Measurements from ENCODE around the gene TSC22D2. TPM values are rescaled to one million over a fixed set of nuclear protein-coding genes. Genes with fewer than 3 reads are reported as not detected.

The TSC22D2 gene
- total and polyA plus RNA-seq, 2 of the 4 experiments (the other 2 are of a cell fraction) = 12.2 to 20.5 TPM

DNA sequence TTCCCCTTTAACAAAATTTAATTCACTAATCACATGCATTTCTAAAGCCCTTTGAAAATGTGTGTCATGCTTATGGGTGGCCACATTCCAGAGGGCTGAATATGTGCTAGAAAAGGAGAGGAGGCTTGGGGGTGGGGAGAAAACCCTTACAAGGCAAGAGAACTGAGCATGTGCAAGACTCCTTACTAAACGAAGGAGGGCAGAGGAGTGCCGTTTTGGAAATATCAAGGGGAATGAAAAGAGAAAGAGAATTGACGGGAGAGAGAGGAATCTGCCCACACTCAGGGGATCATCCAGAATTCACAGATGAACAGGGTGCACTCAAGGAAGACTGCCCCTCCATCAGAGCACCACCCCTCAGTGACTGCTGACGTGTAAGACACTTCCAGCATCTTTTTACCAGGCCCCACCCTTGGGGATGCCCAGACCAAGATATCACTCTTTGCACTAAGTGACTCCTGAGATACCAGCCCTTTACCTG, 37.9 kb upstream of the TSC22D2 start:
- H3K9ac ChIP-seq (ENCODE audit: low read depth, low read length) = peak overlapping the region; percentile 72
- peaks cover 5 to 14% of the 10 kb centered on the region in 2 experiments; a peak in 3 of 4 replicates for H3K79me1 ChIP-seq (ENCODE audit: low read depth in 1 of 2, low read length in 2 of 2)
- peak overlapping the region; percentile 98 for H2BK15ac ChIP-seq (ENCODE audit: low read depth, low read length)
- peak overlapping the region; percentile 98 for H3K14ac ChIP-seq (replicated peaks; ENCODE audit: low read depth, low read length)
- H3K27ac ChIP-seq (ENCODE audit: insufficient read depth, low read length) = peak overlapping the region; percentile 83
- H4K5ac ChIP-seq (ENCODE audit: low read depth, low read length) = peak overlapping the region; percentile 70
- no TSS peak for BruUV-seq (replicated peaks)
- peak overlapping the region; percentile 99 for H3K4ac ChIP-seq (ENCODE audit: low read depth, low read length)
- ATAC-seq (ENCODE audit: low read depth) (peak; percentile 89), DNase-seq (peak; percentile 97)
- H4K91ac ChIP-seq (ENCODE audit: insufficient read depth, low read depth, low read length) = peak overlapping the region; percentile 98
- H3K4me1 ChIP-seq (ENCODE audit: control insufficient read depth, insufficient read depth, low read length) = peaks cover 2% of the 10 kb centered on the region
- H3K4me2 ChIP-seq (ENCODE audit: low read depth, low read length) = peak overlapping the region; percentile 71
- in situ Hi-C loops (cut with MboI; ENCODE audit: low sequenced_read_pairs) = no loop called here
- no peaks in the 10 kb centered on the region for H3K9me3 ChIP-seq (ENCODE audit: control insufficient read depth, insufficient read depth, low read length)
- peak overlapping the region; percentile 87 for H2AK5ac ChIP-seq (ENCODE audit: low read depth, low read length)
- peak overlapping the region; percentile 84 for H3K56ac ChIP-seq (ENCODE audit: extremely low read depth, insufficient read depth, low read length)
- no peaks in the 10 kb centered on the region for H4K20me1 ChIP-seq (ENCODE audit: insufficient read depth, low read length)
- ChIA-PET POLR2A (ENCODE audit: unreplicated experiment) (no interaction called here), CTCF (no interaction called here)
- H3K9me1 ChIP-seq (ENCODE audit: insufficient read depth, low read length) = 0 out of 2 replicates have a peak, but pooled peaks cover 4% of the 10 kb centered on the region
- peak overlapping the region; percentile 95 for H2AK9ac ChIP-seq (replicated peaks; ENCODE audit: low read depth, low read length, poor library complexity)
- H3K36me3 ChIP-seq (ENCODE audit: control insufficient read depth, insufficient read depth, low read length) = no peaks in the 10 kb centered on the region
- H4K8ac ChIP-seq (ENCODE audit: low read depth in 2 of 2, low read length in 2 of 2) = peak overlapping the region; percentile 52 to 98
- H3K4me3 ChIP-seq (ENCODE audit: insufficient read depth, low read depth, low read length) = peak overlapping the region; percentile 38
- H3K18ac ChIP-seq (ENCODE audit: low read depth, low read length) = peak overlapping the region; percentile 36
- no CpG with 5 or more reads among the region's 4 CpGs for WGBS, 2 experiments (ENCODE audit: extremely low coverage in 2 of 2, insufficient read length in 1 of 2)
- peak overlapping the region; percentile 98 for H2BK120ac ChIP-seq (ENCODE audit: low read depth, low read length)
- H2AFZ ChIP-seq (replicated peaks; ENCODE audit: low read length, poor library complexity) = peak overlapping the region; percentile 91
- peak overlapping the region; percentile 98 for H2BK20ac ChIP-seq (ENCODE audit: low read depth, low read length)
- intact Hi-C loops (cut with micrococcal nuclease) = loop anchor here (1.0 to 2.0 kb wide), 4 partner anchors 77 to 142 kb away; no protein-coding TSS in a partner anchor
- TF ChIP-seq NFE2L2 (IDR thresholded peaks at IDR 0.05; ENCODE audit: low read depth, low read length) = peak; percentile 30; the same call in 1 of the 2 replicates
- TF ChIP-seq RAD21 (IDR thresholded peaks at IDR 0.05; ENCODE audit: low read length) = peak; percentile 47; the same call in 1 of the 2 replicates
- TF ChIP-seq MAFK (IDR thresholded peaks at IDR 0.05; ENCODE audit: low read depth, low read length) = peak; percentile 63
- TF ChIP-seq CEBPB (IDR thresholded peaks at IDR 0.05; ENCODE audit: low read depth, low read length) = no peak
- no peak for TF ChIP-seq MXI1 (IDR thresholded peaks at IDR 0.05; ENCODE audit: borderline replicate concordance, low read depth, low read length)
- no peak for TF ChIP-seq CHD1 (IDR thresholded peaks at IDR 0.05; ENCODE audit: low read depth, low read length)
- TF ChIP-seq CTCF (conservative IDR thresholded peaks at IDR 0.05; ENCODE audit: low read depth, low read length) = 0 out of 2 replicates have a peak, but pooled peaks have one; percentile 25
- peak; percentile 82 for TF ChIP-seq BHLHE40 (IDR thresholded peaks at IDR 0.05; ENCODE audit: low read depth, low read length)
- TF ChIP-seq FOS (IDR thresholded peaks at IDR 0.05; ENCODE audit: low read depth, low read length) = peak; percentile 67
- TF ChIP-seq MAZ (IDR thresholded peaks at IDR 0.05; ENCODE audit: borderline replicate concordance, low read depth, low read length) = peak; percentile 32; the same call in 1 of the 2 replicates
- TF ChIP-seq USF2 (IDR thresholded peaks at IDR 0.05; ENCODE audit: low read depth, low read length) = no peak
- TF ChIP-seq SMC3 (IDR thresholded peaks at IDR 0.05; ENCODE audit: low read depth, low read length) = no peak
- peak; percentile 55; the same call in 1 of the 2 replicates for TF ChIP-seq POLR2A (IDR thresholded peaks at IDR 0.05; ENCODE audit: low read depth, low read length)
- no peak for TF ChIP-seq ELK1 (IDR thresholded peaks at IDR 0.05; ENCODE audit: borderline replicate concordance, low read depth, low read length)
- peak; percentile 62 for TF ChIP-seq RFX5 (IDR thresholded peaks at IDR 0.05; ENCODE audit: low read depth, low read length)
- TF ChIP-seq RCOR1 (IDR thresholded peaks at IDR 0.05; ENCODE audit: insufficient replicate concordance, low read length) = no peak
- H3K27me3 ChIP-seq (ENCODE audit: control insufficient read depth, insufficient read depth, low read length) = no peaks in the 10 kb centered on the region
- peak overlapping the region; percentile 100 for H2BK5ac ChIP-seq (ENCODE audit: low read depth, low read length, poor library complexity, severe bottlenecking)
- H3K23ac ChIP-seq (ENCODE audit: low read depth, low read length) = peak overlapping the region; percentile 99
- dilution Hi-C loops (cut with HindIII; ENCODE audit: low sequenced_read_pairs, unreplicated experiment) = no loop called here
